Measurements from ENCODE around the gene TNNI3K. TPM values are rescaled to one million over a fixed set of nuclear protein-coding genes. Genes with fewer than 3 reads are reported as not detected.

TNNI3K gene
- total RNA-seq, 1 experiment from 2014 or later = not detected

- Histone ChIP-seq H3K9me3 (ENCODE audit: low read depth, low read length, poor library complexity, severe bottlenecking) (no peaks in the 10 kb centered on the region), H3K4me3 (ENCODE audit: low read depth, low read length, poor library complexity, severe bottlenecking) (no peak overlapping the region), H3K27ac (ENCODE audit: low read depth, low read length, poor library complexity, severe bottlenecking) (no peak overlapping the region), H3K27me3 (replicated peaks; ENCODE audit: insufficient read depth, low read depth, low read length, poor library complexity) (peaks cover 4% of the 10 kb centered on the region), H3K36me3 (ENCODE audit: insufficient read depth, low read length, poor library complexity, severe bottlenecking) (no peaks in the 10 kb centered on the region), H3K4me1 (ENCODE audit: insufficient read depth, low read length, poor library complexity, severe bottlenecking) (no peaks in the 10 kb centered on the region)
- no TSS peak for BruUV-seq (replicated peaks)
- ChIA-PET POLR2A (ENCODE audit: low non-redundant PET) (no interaction called here), CTCF (no interaction called here)
- no peak for DNase-seq (ENCODE audit: low spot score)
- intact Hi-C loops (cut with micrococcal nuclease; ENCODE audit: unreplicated experiment) = no loop called here
- TF ChIP-seq CTCF (conservative IDR thresholded peaks at IDR 0.05; ENCODE audit: low read depth, low read length) (no peak), EZH2 (IDR thresholded peaks at IDR 0.05; ENCODE audit: borderline replicate concordance, low read depth, low read length, poor library complexity, severe bottlenecking) (no peak)
Observed at GRCh38 chr1:74478979-74479378, 243.8 kb downstream of the TNNI3K start.

- ChIA-PET POLR2A (ENCODE audit: low non-redundant PET) (interaction anchor here (0.5 kb wide), 1 partner anchor 153 kb away, joined by 4 read pairs; no protein-coding TSS in a partner anchor), CTCF (no interaction called here)
- H3K27ac ChIP-seq (ENCODE audit: low read depth, low read length, poor library complexity, severe bottlenecking) = no peak overlapping the region
- no TSS peak for BruUV-seq (replicated peaks)
- intact Hi-C loops (cut with micrococcal nuclease; ENCODE audit: unreplicated experiment) = no loop called here
- no peaks in the 10 kb centered on the region for H3K4me1 ChIP-seq (ENCODE audit: insufficient read depth, low read length, poor library complexity, severe bottlenecking)
- no peak overlapping the region for H3K4me3 ChIP-seq (ENCODE audit: low read depth, low read length, poor library complexity, severe bottlenecking)
- TF ChIP-seq CTCF (conservative IDR thresholded peaks at IDR 0.05; ENCODE audit: low read depth, low read length) (no peak), EZH2 (IDR thresholded peaks at IDR 0.05; ENCODE audit: borderline replicate concordance, low read depth, low read length, poor library complexity, severe bottlenecking) (no peak)
- H3K36me3 ChIP-seq (ENCODE audit: insufficient read depth, low read length, poor library complexity, severe bottlenecking) = no peaks in the 10 kb centered on the region
- H3K27me3 ChIP-seq (replicated peaks; ENCODE audit: insufficient read depth, low read depth, low read length, poor library complexity) = peaks cover 13% of the 10 kb centered on the region
- no peak for DNase-seq (ENCODE audit: low spot score)
- no peaks in the 10 kb centered on the region for H3K9me3 ChIP-seq (ENCODE audit: low read depth, low read length, poor library complexity, severe bottlenecking)
Observed at GRCh38 chr1:74480068-74480467, 244.9 kb downstream of the TNNI3K start.

- CTCF ChIA-PET = no interaction called here
- H3K27ac ChIP-seq (ENCODE audit: low read depth, low read length, poor library complexity, severe bottlenecking) = no peak overlapping the region
- intact Hi-C loops (cut with micrococcal nuclease; ENCODE audit: unreplicated experiment) = no loop called here
- BruUV-seq (replicated peaks) = no TSS peak
- POLR2A ChIA-PET (ENCODE audit: low non-redundant PET) = no interaction called here
- no peak overlapping the region for H3K4me3 ChIP-seq (ENCODE audit: low read depth, low read length, poor library complexity, severe bottlenecking)
- no peaks in the 10 kb centered on the region for H3K36me3 ChIP-seq (ENCODE audit: insufficient read depth, low read length, poor library complexity, severe bottlenecking)
- H3K4me1 ChIP-seq (ENCODE audit: insufficient read depth, low read length, poor library complexity, severe bottlenecking) = no peaks in the 10 kb centered on the region
- no peak for DNase-seq (ENCODE audit: low spot score)
- peaks cover 17% of the 10 kb centered on the region for H3K27me3 ChIP-seq (replicated peaks; ENCODE audit: insufficient read depth, low read depth, low read length, poor library complexity)
- TF ChIP-seq EZH2 (IDR thresholded peaks at IDR 0.05; ENCODE audit: borderline replicate concordance, low read depth, low read length, poor library complexity, severe bottlenecking) = no peak
- no peaks in the 10 kb centered on the region for H3K9me3 ChIP-seq (ENCODE audit: low read depth, low read length, poor library complexity, severe bottlenecking)
Observed at GRCh38 chr1:74481607-74482006, 246.4 kb downstream of the TNNI3K start.

GRCh38 chr1:74485622-74486021, 250.4 kb downstream of the TNNI3K start:
- Histone ChIP-seq H3K4me3 (ENCODE audit: low read depth, low read length, poor library complexity, severe bottlenecking) (no peak overlapping the region), H3K9me3 (ENCODE audit: low read depth, low read length, poor library complexity, severe bottlenecking) (no peaks in the 10 kb centered on the region), H3K27ac (ENCODE audit: low read depth, low read length, poor library complexity, severe bottlenecking) (no peak overlapping the region), H3K36me3 (ENCODE audit: insufficient read depth, low read length, poor library complexity, severe bottlenecking) (no peaks in the 10 kb centered on the region), H3K4me1 (ENCODE audit: insufficient read depth, low read length, poor library complexity, severe bottlenecking) (no peaks in the 10 kb centered on the region), H3K27me3 (replicated peaks; ENCODE audit: insufficient read depth, low read depth, low read length, poor library complexity) (peaks cover 20% of the 10 kb centered on the region)
- POLR2A ChIA-PET (ENCODE audit: low non-redundant PET) = no interaction called here
- intact Hi-C loops (cut with micrococcal nuclease; ENCODE audit: unreplicated experiment) = no loop called here
- CTCF ChIA-PET = no interaction called here
- DNase-seq (ENCODE audit: low spot score) = no peak
- no peak for TF ChIP-seq EZH2 (IDR thresholded peaks at IDR 0.05; ENCODE audit: borderline replicate concordance, low read depth, low read length, poor library complexity, severe bottlenecking)
- TF ChIP-seq CTCF (conservative IDR thresholded peaks at IDR 0.05; ENCODE audit: low read depth, low read length) = no peak
- BruUV-seq (replicated peaks) = no TSS peak
